Stomach (tissue), 4 donors: ENCODE measurements around the gene FGF18.

Experiments used
- CTCF ChIP-seq, 7 experiments: fragments of 450-650 bp in 4 of 7; fragments of 200-600 bp in 3 of 7; sonication (generic) in 3 of 7; IDR thresholded peaks; one replicate each; pipeline ENCODE4 v1.5.1; 2016 to 2019; ENCODE audit warnings: antibody characterized with exemption in 7 of 7, control low read depth in 2 of 7, mild to moderate bottlenecking in 1 of 7
- EP300 ChIP-seq: sonication (generic); formaldehyde crosslinking; IDR thresholded peaks from one replicate; pipeline ENCODE4 v1.6.1; 2017; ENCODE audit warnings: antibody characterized with exemption
- POLR2A ChIP-seq, 4 donors: fragments of 450-650 bp; IDR thresholded peaks; one replicate each; pipeline ENCODE4 v1.6.1; 2016; ENCODE audit warnings: antibody characterized with exemption in 4 of 4, control low read depth in 2 of 4, mild to moderate bottlenecking in 1 of 4, moderate library complexity in 1 of 4

GRCh38 chr5:171442287-171443042 lies 23.0 kb downstream of the FGF18 start:
- TF ChIP-seq CTCF (IDR thresholded peaks at IDR 0.05), result no peak
- TF ChIP-seq EP300, result no peak
- no peak for TF ChIP-seq POLR2A (IDR thresholded peaks at IDR 0.05)
